ENCODE measurements around the gene RBP7. TPM values are rescaled to one million over a fixed set of nuclear protein-coding genes. Genes with fewer than 3 reads are reported as not detected.
"Not testable (repeated sequence)": the region's sequence is repeated elsewhere in the genome, so short reads cannot be mapped to it uniquely, and the experiment has no call there.

RBP7 gene
- under 1 TPM in 1 of 3 donors, not detected in 2; 0.38 TPM for polyA plus RNA-seq

- H3K27me3 Mint-ChIP-seq (ENCODE audit: low read depth in 3 of 3): peaks cover 7 to 33% (median 10%) of the 10 kb centered on the region in 3 donors
- DNase-seq: peak in 1 of 3 donors; percentile 0
- H3K4me3 Mint-ChIP-seq: peak within 1 kb of the TSS; percentile 75 to 92 (median 82)
- peak within 1 kb of the TSS in 1 of 6 donors; percentile 59 for H3K27ac Mint-ChIP-seq
- H3K36me3 Mint-ChIP-seq: peaks cover 0 to 3% (median 0%) of the 10 kb centered on the region in 3 donors
- peaks cover 7 to 9% of the 10 kb centered on the region in 2 donors for H3K4me1 Mint-ChIP-seq
- no peaks in the 10 kb centered on the region for H3K9me3 Mint-ChIP-seq
Observed at GRCh38 chr1:9996624-9997582, at the start of gene RBP7. TSS of gene RBP7 (plus strand) at chr1:9997228. CDS start at chr1:9997259, 31 bp downstream.

DNA sequence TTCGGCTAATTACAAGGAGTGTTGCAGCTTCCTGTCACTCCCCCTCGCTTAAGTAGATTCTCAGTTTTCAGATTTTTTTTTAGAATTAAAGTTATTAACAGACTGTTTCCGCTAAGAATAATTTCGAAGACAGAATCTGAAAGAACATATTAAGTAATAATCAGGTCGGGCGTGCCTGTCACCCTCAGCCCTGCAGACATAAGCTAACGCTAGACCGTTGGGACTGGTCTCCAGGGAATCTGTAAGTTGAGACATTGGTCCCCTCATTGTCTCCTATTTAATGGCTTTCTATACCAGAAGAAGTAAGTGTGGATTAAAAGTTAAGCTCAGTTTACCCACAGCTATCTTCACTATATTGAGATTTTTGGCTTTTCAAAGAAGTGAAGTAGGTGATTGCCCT lies 39.3 kb upstream of the RBP7 start:
- Mint-ChIP-seq H3K9me3 (no peaks in the 10 kb centered on the region), H3K4me1 (no peaks in the 10 kb centered on the region), H3K27me3 (ENCODE audit: low read depth in 3 of 3) (no peaks in the 10 kb centered on the region), H3K4me3 (no peak overlapping the region), H3K36me3 (peaks cover 0 to 5% (median 0%) of the 10 kb centered on the region in 3 donors), H3K27ac (no peak overlapping the region)
- DNase-seq: no peak

- Mint-ChIP-seq H3K27me3 (ENCODE audit: low read depth in 3 of 3) (no peaks in the 10 kb centered on the region), H3K4me1 (no peaks in the 10 kb centered on the region), H3K4me3 (no peak overlapping the region), H3K27ac (no peak overlapping the region), H3K36me3 (peaks cover 0 to 5% (median 0%) of the 10 kb centered on the region in 3 donors), H3K9me3 (no peaks in the 10 kb centered on the region)
- no peak for DNase-seq
Observed at GRCh38 chr1:9960011-9960410, 37.0 kb upstream of the RBP7 start.

DNA sequence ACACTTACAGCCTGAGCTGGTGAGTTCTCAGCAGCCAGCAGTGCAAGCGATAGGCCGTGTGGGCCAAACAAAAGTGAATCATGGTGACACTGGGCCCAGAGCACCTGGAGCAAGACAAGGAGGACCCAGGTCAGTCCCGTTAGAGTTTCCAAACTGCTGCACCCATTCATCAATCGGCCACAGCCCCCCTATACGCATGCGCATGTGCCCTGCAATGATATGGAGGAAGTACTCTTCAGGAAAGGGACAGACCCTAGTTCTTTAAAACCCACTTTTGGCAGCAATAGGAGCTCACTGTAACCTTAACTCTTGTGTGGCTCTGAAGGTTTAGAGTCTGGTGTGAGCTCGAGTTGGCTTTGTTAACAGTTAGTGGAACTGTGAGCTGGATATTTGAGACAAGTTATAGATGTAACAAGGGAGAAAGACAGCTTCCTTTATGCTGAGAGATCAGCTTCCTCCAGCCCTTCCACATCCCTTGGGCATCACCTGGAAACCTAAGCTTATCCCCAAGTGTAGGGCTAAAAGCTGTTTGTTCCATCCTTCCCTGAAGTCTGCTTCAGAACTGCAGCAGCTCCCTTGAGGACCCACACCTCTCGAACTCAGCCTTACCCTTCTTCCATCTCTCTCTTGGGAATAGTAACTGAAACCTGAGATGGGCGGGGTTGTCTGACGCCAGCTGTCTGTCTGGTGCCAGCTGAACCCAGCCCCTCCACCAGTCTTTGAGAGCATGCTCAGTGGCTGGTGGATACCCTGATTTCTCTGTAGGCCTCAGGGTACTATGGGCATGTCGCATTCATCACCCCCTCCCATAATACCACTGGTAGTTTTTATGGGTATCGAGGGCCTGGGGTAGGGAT lies 36.1 kb upstream of the RBP7 start:
- Mint-ChIP-seq H3K9me3 (no peaks in the 10 kb centered on the region), H3K4me3 (no peak overlapping the region), H3K27me3 (ENCODE audit: low read depth in 3 of 3) (no peaks in the 10 kb centered on the region), H3K4me1 (no peaks in the 10 kb centered on the region), H3K27ac (no peak overlapping the region), H3K36me3 (no peaks in the 10 kb centered on the region)
- DNase-seq: no peak

DNA sequence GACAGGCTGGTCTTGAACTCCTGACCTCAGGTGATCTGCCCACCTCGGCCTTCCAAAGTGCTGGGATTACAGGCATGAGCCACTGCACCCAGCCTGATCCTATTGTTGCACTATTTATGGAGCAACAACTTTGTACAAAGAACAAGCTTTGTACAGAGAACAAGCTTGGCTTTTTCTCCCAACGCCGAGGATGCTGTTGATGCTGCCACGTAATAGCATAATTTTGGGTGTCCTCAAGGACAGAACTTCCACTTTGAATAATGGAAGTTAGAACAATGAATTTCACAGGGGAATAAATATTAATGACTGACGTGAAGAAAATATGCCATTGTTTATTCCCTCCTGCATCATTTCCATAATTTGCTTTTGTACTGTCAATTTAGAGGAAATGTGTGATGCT lies 12.8 kb upstream of the RBP7 start:
- no peak overlapping the region for H3K4me3 Mint-ChIP-seq

GRCh38 chr1:9985001-9985400 lies 12.0 kb upstream of the RBP7 start:
- peaks cover 0 to 2% (median 1%) of the 10 kb centered on the region in 3 donors for H3K27me3 Mint-ChIP-seq (ENCODE audit: low read depth in 3 of 3)
- H3K4me1 Mint-ChIP-seq: no peaks in the 10 kb centered on the region
- H3K9me3 Mint-ChIP-seq: no peaks in the 10 kb centered on the region
- H3K27ac Mint-ChIP-seq: no peak overlapping the region
- H3K4me3 Mint-ChIP-seq: no peak overlapping the region
- peaks cover 0 to 17% (median 6%) of the 10 kb centered on the region in 3 donors for H3K36me3 Mint-ChIP-seq
- DNase-seq: no peak

More for the DNA sequence above, 12.8 kb upstream of the RBP7 start:
- Mint-ChIP-seq H3K4me1 (no peaks in the 10 kb centered on the region), H3K36me3 (peaks cover 0 to 17% (median 6%) of the 10 kb centered on the region in 3 donors), H3K27ac (no peak overlapping the region), H3K9me3 (no peaks in the 10 kb centered on the region), H3K27me3 (ENCODE audit: low read depth in 3 of 3) (peaks cover 0 to 2% (median 1%) of the 10 kb centered on the region in 3 donors)
- DNase-seq: no peak

DNA sequence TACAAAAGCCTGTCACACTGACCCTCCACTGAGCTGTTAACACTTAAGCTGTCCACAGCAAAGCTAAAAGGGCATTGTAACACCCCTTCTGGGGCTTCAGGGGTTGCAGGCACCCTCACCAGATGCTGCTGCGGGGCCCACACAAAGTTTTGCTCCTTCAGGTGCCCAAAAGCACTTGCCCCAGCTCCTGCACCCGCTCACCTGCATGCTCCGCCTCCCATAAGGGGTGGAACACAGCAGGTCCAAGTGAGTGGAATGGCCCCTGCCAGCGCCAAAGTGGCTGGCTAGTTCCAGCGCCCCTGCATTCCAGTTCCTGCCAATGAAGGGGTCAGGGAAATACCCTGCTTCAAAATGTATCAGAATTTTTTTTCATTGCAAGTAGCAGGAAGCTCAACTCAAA lies 7.3 kb upstream of the RBP7 start:
- Mint-ChIP-seq H3K36me3 (no peaks in the 10 kb centered on the region), H3K27ac (no peak overlapping the region), H3K27me3 (ENCODE audit: low read depth in 3 of 3) (peaks cover 1 to 8% (median 2%) of the 10 kb centered on the region in 3 donors), H3K4me3 (no peak overlapping the region), H3K9me3 (no peaks in the 10 kb centered on the region), H3K4me1 (no peaks in the 10 kb centered on the region)
- DNase-seq: no peak

- H3K36me3 Mint-ChIP-seq: no peaks in the 10 kb centered on the region
- DNase-seq: no peak
Observed at GRCh38 chr1:9990944-9991343, 6.1 kb upstream of the RBP7 start.

DNA sequence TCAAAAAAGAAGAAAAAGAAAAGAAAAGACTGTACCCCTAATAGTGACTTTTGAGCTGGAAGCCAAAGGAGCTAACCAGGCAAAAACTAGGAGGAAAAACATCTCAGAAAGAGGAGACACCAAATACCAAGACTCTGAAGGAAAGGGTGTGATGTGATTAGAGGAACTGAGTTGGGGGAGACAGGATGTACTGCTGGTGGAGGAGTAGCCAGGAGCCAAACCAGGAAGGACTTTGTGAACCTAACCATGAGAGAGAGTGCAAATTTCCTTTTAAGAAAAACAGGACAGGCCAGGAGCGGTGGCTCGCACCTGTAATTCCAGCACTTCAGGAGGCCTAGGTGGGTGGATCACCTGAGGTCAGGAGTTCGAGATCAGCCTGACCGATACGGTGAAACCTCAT lies 4.1 kb upstream of the RBP7 start:
- no peak overlapping the region for H3K4me3 Mint-ChIP-seq
- H3K27me3 Mint-ChIP-seq (ENCODE audit: low read depth in 3 of 3): peaks cover 0 to 16% (median 2%) of the 10 kb centered on the region in 3 donors
- DNase-seq: no peak
- H3K9me3 Mint-ChIP-seq: no peaks in the 10 kb centered on the region
- H3K36me3 Mint-ChIP-seq: peaks cover 0 to 3% (median 0%) of the 10 kb centered on the region in 3 donors
- peaks cover 3 to 7% of the 10 kb centered on the region in 2 donors for H3K4me1 Mint-ChIP-seq
- no peak overlapping the region for H3K27ac Mint-ChIP-seq

More at GRCh38 chr1:9990944-9991343, 6.1 kb upstream of the RBP7 start:
- H3K4me1 Mint-ChIP-seq: no peaks in the 10 kb centered on the region
- H3K27ac Mint-ChIP-seq: no peak overlapping the region
- H3K9me3 Mint-ChIP-seq: no peaks in the 10 kb centered on the region
- H3K27me3 Mint-ChIP-seq (ENCODE audit: low read depth in 3 of 3): peaks cover 1 to 9% (median 2%) of the 10 kb centered on the region in 3 donors
- H3K4me3 Mint-ChIP-seq: no peak overlapping the region

DNA sequence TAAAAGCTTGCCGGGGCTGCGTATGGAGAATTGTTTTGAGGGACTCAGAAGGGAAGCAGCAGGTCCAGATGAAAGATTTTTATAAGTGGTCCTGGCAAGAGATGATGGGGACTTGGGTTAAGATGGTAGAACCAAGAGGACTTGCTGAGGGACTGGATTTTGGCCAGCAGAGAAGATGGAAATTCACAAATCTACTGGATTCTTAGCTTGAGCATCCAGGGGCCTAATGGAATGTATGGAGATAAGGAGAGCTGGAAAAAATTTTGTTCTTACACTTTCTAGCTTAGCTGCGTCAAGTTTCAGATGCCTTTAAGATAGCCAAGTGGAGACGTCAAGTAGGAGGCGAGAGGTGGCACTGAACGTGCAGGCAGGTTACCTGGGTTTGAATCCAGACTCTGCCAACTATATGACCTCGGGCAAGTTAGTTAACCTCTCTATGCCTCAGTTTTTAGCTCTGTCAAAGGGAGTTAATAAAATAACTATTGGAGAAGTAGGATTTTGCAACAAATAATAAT lies 3.4 kb upstream of the RBP7 start:
- Mint-ChIP-seq H3K27ac (no peak overlapping the region), H3K4me3 (no peak overlapping the region), H3K36me3 (peaks cover 0 to 3% (median 0%) of the 10 kb centered on the region in 3 donors), H3K4me1 (peaks cover 7% of the 10 kb centered on the region in 2 donors), H3K9me3 (no peaks in the 10 kb centered on the region), H3K27me3 (ENCODE audit: low read depth in 3 of 3) (peaks cover 2 to 22% (median 8%) of the 10 kb centered on the region in 3 donors)
- DNase-seq: no peak

DNA sequence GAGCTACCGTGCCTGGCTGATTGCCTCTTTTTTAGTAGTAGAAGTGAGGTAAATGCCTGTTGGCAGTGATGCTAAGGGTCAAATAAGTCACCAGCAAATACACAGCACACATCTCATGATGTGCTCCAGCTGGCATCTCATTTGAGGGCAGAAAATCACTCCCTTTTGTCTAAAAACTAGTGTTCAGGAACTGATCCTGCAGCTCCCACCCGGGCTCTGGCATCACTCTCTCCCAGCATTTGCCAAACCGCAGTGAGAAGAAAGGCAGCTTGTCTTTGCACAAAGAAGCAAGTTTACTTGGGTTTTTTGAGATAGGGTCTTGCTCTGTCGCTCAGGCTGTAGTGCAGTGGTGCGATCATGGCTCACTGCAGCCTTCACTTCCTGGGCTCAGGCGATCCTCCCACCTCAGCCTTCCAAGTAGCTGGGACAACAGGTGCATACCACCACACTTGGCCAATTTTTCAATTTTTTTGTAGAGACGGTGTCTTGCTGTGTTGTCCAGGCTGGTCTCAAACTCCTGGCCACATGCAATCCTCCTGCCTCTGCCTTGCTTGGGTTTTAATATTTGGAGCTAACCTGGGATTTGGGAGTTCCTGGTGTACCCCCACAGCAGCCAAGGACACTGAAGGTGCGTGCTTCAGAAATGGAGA lies 4.1 kb downstream of the RBP7 start:
- H3K27ac Mint-ChIP-seq: no peak overlapping the region
- peaks cover 7 to 9% of the 10 kb centered on the region in 2 donors for H3K4me1 Mint-ChIP-seq
- peaks cover 0 to 3% (median 0%) of the 10 kb centered on the region in 3 donors for H3K36me3 Mint-ChIP-seq
- H3K9me3 Mint-ChIP-seq: no peaks in the 10 kb centered on the region
- no peak for DNase-seq
- H3K4me3 Mint-ChIP-seq: no peak overlapping the region
- peaks cover 7 to 33% (median 8%) of the 10 kb centered on the region in 3 donors for H3K27me3 Mint-ChIP-seq (ENCODE audit: low read depth in 3 of 3)

GRCh38 chr1:10005248-10005647 lies 8.2 kb downstream of the RBP7 start:
- H3K4me1 Mint-ChIP-seq, H3K9me3 Mint-ChIP-seq, H3K4me3 Mint-ChIP-seq, DNase-seq, H3K27ac Mint-ChIP-seq, H3K36me3 Mint-ChIP-seq: not testable (repeated sequence)
- peaks cover 0 to 12% (median 2%) of the 10 kb centered on the region in 3 donors for H3K27me3 Mint-ChIP-seq (ENCODE audit: low read depth in 3 of 3)

DNA sequence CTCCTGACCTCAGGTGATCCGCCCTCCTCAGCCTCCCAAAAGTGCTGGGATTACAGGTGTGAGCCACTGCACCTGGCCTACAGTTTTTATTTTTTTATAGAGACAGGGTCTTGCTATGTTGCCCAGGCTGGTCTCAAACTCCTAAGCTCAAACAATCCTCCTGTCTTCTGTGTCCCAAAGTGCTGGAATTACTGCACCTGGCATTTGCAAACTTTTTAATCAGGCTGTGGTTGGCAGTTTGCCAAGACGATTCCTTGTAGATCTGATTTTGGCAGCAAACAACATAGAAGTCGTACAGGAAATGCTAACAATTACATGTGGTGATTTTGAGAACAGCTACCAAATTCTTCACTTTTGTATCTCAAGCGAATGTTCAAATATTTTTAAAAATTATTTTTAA lies 10.1 kb downstream of the RBP7 start:
- Mint-ChIP-seq H3K4me3 (no peak overlapping the region), H3K27ac (no peak overlapping the region), H3K9me3 (no peaks in the 10 kb centered on the region), H3K36me3 (no peaks in the 10 kb centered on the region), H3K27me3 (ENCODE audit: low read depth in 3 of 3) (peaks cover 0 to 9% (median 1%) of the 10 kb centered on the region in 3 donors), H3K4me1 (no peaks in the 10 kb centered on the region)
- no peak for DNase-seq

Measured in immature natural killer cell (primary cell).